HEK293 (cell line): ENCODE measurements around the gene NCOR2.

Experiments used
- CTCF ChIA-PET: fragments of 350-600 bp; formaldehyde crosslinking; extraction: SDS; loops from one replicate; lab custom pipeline; 2021; ENCODE audit warnings: antibody characterized with exemption; lab: Yijun Ruan, JAX
- POLR2A ChIA-PET: fragments of 300-600 bp; formaldehyde crosslinking; extraction: SDS; loops from one replicate; lab custom pipeline; 2020; ENCODE audit warnings: antibody characterized with exemption, inconsistent platforms; lab: Yijun Ruan, JAX
- H3K27ac ChIP-seq: fragments of 200-500 bp; sonication (Bioruptor generic); 2 replicates; pipeline ENCODE4 v1.5.1; 2014; ENCODE audit warnings: low read depth, low read length, control low read depth, inconsistent platforms; ENCODE audit errors: extremely low read depth
- H3K36me3 ChIP-seq, 2 experiments: fragments of 200-500 bp in 1 of 2; sonication (Bioruptor generic) in 1 of 2; 1 replicate in 1 of 2; 2 replicates in 1 of 2; pipeline ENCODE4 v1.5.1; 2014 to 2017; ENCODE audit warnings: inconsistent platforms in 2 of 2, low read length in 2 of 2; ENCODE audit not compliant: control insufficient read depth in 2 of 2, insufficient read depth in 1 of 2
- H3K4me1 ChIP-seq: fragments of 200-500 bp; sonication (Bioruptor generic); 2 replicates; pipeline ENCODE4 v1.5.1; 2014; ENCODE audit warnings: mild to moderate bottlenecking, low read length, inconsistent platforms; ENCODE audit not compliant: control insufficient read depth, insufficient read depth
- H3K4me3 ChIP-seq: 2 replicates; pipeline ENCODE4 v1.5.1; 2011; ENCODE audit warnings: low read depth, mild to moderate bottlenecking, control low read depth, low read length, moderate library complexity
- H3K9me3 ChIP-seq: fragments of 200-500 bp; sonication (Bioruptor generic); 2 replicates; pipeline ENCODE4 v1.5.1; 2014; ENCODE audit warnings: low read depth, low read length, inconsistent platforms; ENCODE audit not compliant: control insufficient read depth, insufficient read depth
- ATF2 ChIP-seq: fragments of 450-650 bp; formaldehyde crosslinking; IDR thresholded peaks from 2 replicates; pipeline ENCODE4 v1.5.1; 2016; ENCODE audit warnings: missing biosample characterization, missing genetic modification characterization, low read depth
- GLI2 ChIP-seq: fragments of 450-650 bp; formaldehyde crosslinking; IDR thresholded peaks from 2 replicates; pipeline ENCODE4; 2017; ENCODE audit warnings: missing biosample characterization, missing genetic modification characterization, low read depth, borderline replicate concordance
- GLIS2 ChIP-seq: fragments of 450-650 bp; formaldehyde crosslinking; IDR thresholded peaks from 2 replicates; pipeline ENCODE4 v1.5.1; 2016; ENCODE audit warnings: missing biosample characterization, missing genetic modification characterization
- KLF10 ChIP-seq: fragments of 450-650 bp; IDR thresholded peaks from 2 replicates; pipeline ENCODE4 v1.5.1; 2018; ENCODE audit warnings: missing biosample characterization, mild to moderate bottlenecking, missing genetic modification characterization
- KLF16 ChIP-seq: fragments of 450-650 bp; formaldehyde crosslinking; IDR thresholded peaks from 2 replicates; pipeline ENCODE4 v1.5.1; 2017; ENCODE audit warnings: missing biosample characterization, missing genetic modification characterization
- MEIS1 ChIP-seq: sonication (generic); formaldehyde crosslinking; IDR thresholded peaks from 2 replicates; pipeline ENCODE4 v1.8.1; 2022; ENCODE audit warnings: missing genetic modification reagents, mild to moderate bottlenecking, borderline replicate concordance
- SP7 ChIP-seq: fragments of 450-650 bp; formaldehyde crosslinking; IDR thresholded peaks from 2 replicates; pipeline ENCODE4 v1.5.1; 2016; ENCODE audit warnings: missing biosample characterization, missing genetic modification characterization
- TCF7L2 ChIP-seq: IDR thresholded peaks from 2 replicates; pipeline ENCODE4 v1.6.1; 2011; ENCODE audit warnings: low read depth, mild to moderate bottlenecking, inconsistent platforms, low read length, moderate library complexity, borderline replicate concordance
- ZBTB21 ChIP-seq: fragments of 450-650 bp; formaldehyde crosslinking; IDR thresholded peaks from 2 replicates; pipeline ENCODE4 v1.5.1; 2017; ENCODE audit warnings: missing biosample characterization, missing genetic modification characterization
- ZFP37 ChIP-seq: fragments of 450-650 bp; formaldehyde crosslinking; IDR thresholded peaks from 2 replicates; pipeline ENCODE4 v1.5.1; 2016; ENCODE audit warnings: missing biosample characterization, missing genetic modification characterization
- ZNF140 ChIP-seq: fragments of 450-650 bp; formaldehyde crosslinking; IDR thresholded peaks from 2 replicates; pipeline ENCODE4 v1.5.1; 2016; ENCODE audit warnings: missing biosample characterization, missing genetic modification characterization
- ZNF16 ChIP-seq: fragments of 450-650 bp; formaldehyde crosslinking; IDR thresholded peaks from 2 replicates; pipeline ENCODE4 v1.5.1; 2016; ENCODE audit warnings: low read depth, missing biosample characterization, missing genetic modification characterization
- ZNF169 ChIP-seq: fragments of 450-650 bp; formaldehyde crosslinking; IDR thresholded peaks from 2 replicates; pipeline ENCODE4 v1.5.1; 2016; ENCODE audit warnings: missing biosample characterization, missing genetic modification characterization
- ZNF2 ChIP-seq: fragments of 450-650 bp; formaldehyde crosslinking; IDR thresholded peaks from 2 replicates; pipeline ENCODE4 v1.5.1; 2016; ENCODE audit warnings: missing biosample characterization, missing genetic modification characterization
- ZNF211 ChIP-seq: fragments of 450-650 bp; formaldehyde crosslinking; IDR thresholded peaks from 2 replicates; pipeline ENCODE4 v1.5.1; 2016; ENCODE audit warnings: low read depth, missing biosample characterization, missing genetic modification characterization
- ZNF221 ChIP-seq: fragments of 450-650 bp; formaldehyde crosslinking; IDR thresholded peaks from 2 replicates; pipeline ENCODE4 v1.5.1; 2017; ENCODE audit warnings: missing biosample characterization, missing genetic modification characterization, borderline replicate concordance
- ZNF23 ChIP-seq: fragments of 450-650 bp; formaldehyde crosslinking; IDR thresholded peaks from 2 replicates; pipeline ENCODE4 v1.5.1; 2016; ENCODE audit warnings: missing biosample characterization, missing genetic modification characterization, borderline replicate concordance
- ZNF248 ChIP-seq: fragments of 450-650 bp; formaldehyde crosslinking; IDR thresholded peaks from 2 replicates; pipeline ENCODE4 v1.5.1; 2017; ENCODE audit warnings: missing biosample characterization, missing genetic modification characterization
- ZNF266 ChIP-seq: fragments of 450-650 bp; formaldehyde crosslinking; IDR thresholded peaks from 2 replicates; pipeline ENCODE4 v1.5.1; 2016; ENCODE audit warnings: missing biosample characterization, missing genetic modification characterization, low read depth
- ZNF324 ChIP-seq: fragments of 450-650 bp; formaldehyde crosslinking; IDR thresholded peaks from 2 replicates; pipeline ENCODE4 v1.5.1; 2016; ENCODE audit warnings: missing biosample characterization, missing genetic modification characterization
- ZNF398 ChIP-seq: fragments of 450-650 bp; formaldehyde crosslinking; IDR thresholded peaks from 2 replicates; pipeline ENCODE4 v1.5.1; 2017; ENCODE audit warnings: missing biosample characterization, missing genetic modification characterization
- ZNF513 ChIP-seq: fragments of 450-650 bp; IDR thresholded peaks from 2 replicates; pipeline ENCODE4 v1.5.1; 2018; ENCODE audit warnings: missing biosample characterization, missing genetic modification characterization
- ZNF692 ChIP-seq: fragments of 450-650 bp; formaldehyde crosslinking; IDR thresholded peaks from 2 replicates; pipeline ENCODE4 v1.5.1; 2016; ENCODE audit warnings: missing biosample characterization, missing genetic modification characterization
- ZNF747 ChIP-seq: fragments of 450-650 bp; formaldehyde crosslinking; IDR thresholded peaks from 2 replicates; pipeline ENCODE4 v1.5.1; 2016; ENCODE audit warnings: missing biosample characterization, missing genetic modification characterization
- ZNF837 ChIP-seq: fragments of 450-650 bp; formaldehyde crosslinking; IDR thresholded peaks from 2 replicates; pipeline ENCODE4 v1.5.1; 2016; ENCODE audit warnings: missing biosample characterization, missing genetic modification characterization
- ZSCAN23 ChIP-seq: fragments of 450-650 bp; formaldehyde crosslinking; IDR thresholded peaks from 2 replicates; pipeline ENCODE4 v1.5.1; 2016; ENCODE audit warnings: missing biosample characterization, missing genetic modification characterization

The NCOR2 gene

GRCh38 chr12:124527861-124528561 is 39.4 kb downstream of the NCOR2 start (continued):
- TF ChIP-seq ZNF692 (peak; percentile 94), TCF7L2 (no peak), ZNF837 (tag by site-specific recombination) (no peak), ZNF248 (no peak), SP7 (peak; percentile 95), ZNF221 (no peak), KLF10 (tag by site-specific recombination) (peak; percentile 88), ZSCAN23 (tag by site-specific recombination) (peak; percentile 73; the same call in 1 of the 2 replicates)

- ChIA-PET CTCF (interaction anchor here (0.6 kb wide), 1 partner anchor 267 kb away, joined by 3 read pairs; no protein-coding TSS in a partner anchor), POLR2A (no interaction called here)
- Histone ChIP-seq H3K27ac (no peak overlapping the region), H3K9me3 (no peaks in the 10 kb centered on the region), H3K4me3 (no peak overlapping the region), H3K36me3 (no peaks in the 10 kb centered on the region), H3K4me1 (peaks cover 10% of the 10 kb centered on the region)
- TF ChIP-seq ZNF266 (tag by site-specific recombination) (no peak), ZNF169 (tag by site-specific recombination) (no peak), MEIS1 (CRISPR knock-in tag) (no peak), ZNF211 (no peak), ZNF837 (tag by site-specific recombination) (no peak), ZNF140 (tag by site-specific recombination) (no peak), ZFP37 (tag by site-specific recombination) (no peak), ZNF16 (tag by site-specific recombination) (no peak), GLIS2 (tag by site-specific recombination) (no peak), ZBTB21 (tag by site-specific recombination) (no peak), KLF16 (tag by site-specific recombination) (no peak), ATF2 (tag by site-specific recombination) (no peak), ZNF23 (tag by site-specific recombination) (no peak), ZNF747 (tag by site-specific recombination) (no peak), ZNF324 (tag by site-specific recombination) (no peak)
Measured at GRCh38 chr12:124525927-124526692, 41.3 kb downstream of the NCOR2 start.

GRCh38 chr12:124525455-124525854 is 42.0 kb downstream of the NCOR2 start:
- H3K4me1 ChIP-seq, result peaks cover 10% of the 10 kb centered on the region
- ChIA-PET CTCF (interaction anchor here (0.6 kb wide), 1 partner anchor 28 kb away, joined by 3 read pairs; no protein-coding TSS in a partner anchor), POLR2A (no interaction called here)
- no peak overlapping the region for H3K27ac ChIP-seq
- H3K9me3 ChIP-seq, result no peaks in the 10 kb centered on the region
- H3K4me3 ChIP-seq, result no peak overlapping the region
- no peaks in the 10 kb centered on the region for H3K36me3 ChIP-seq
- no peak for TF ChIP-seq GLI2 (tag by site-specific recombination)
- no peak for TF ChIP-seq ZNF221
- no peak for TF ChIP-seq ZNF398 (tag by site-specific recombination)
- no peak for TF ChIP-seq ZNF513 (tag by site-specific recombination)
- TF ChIP-seq ZNF2, result no peak
